Stimulated activated CD8-positive, alpha-beta memory T cell treated with anti-CD3 and anti-CD28 coated beads, Interleukin-4, amount 100 ng/mL, for 24 hours (primary cell): ENCODE results near the gene STARD7.
"Not testable (repeated sequence)": the region's sequence is repeated elsewhere in the genome, so short reads cannot be mapped to it uniquely, and the experiment has no call there.

Experiments used
- DNase-seq: peaks from one replicate; pipeline ENCODE4 v3.0.0-alpha.2; 2020; ENCODE audit warnings: low read depth

STARD7 gene

DNA sequence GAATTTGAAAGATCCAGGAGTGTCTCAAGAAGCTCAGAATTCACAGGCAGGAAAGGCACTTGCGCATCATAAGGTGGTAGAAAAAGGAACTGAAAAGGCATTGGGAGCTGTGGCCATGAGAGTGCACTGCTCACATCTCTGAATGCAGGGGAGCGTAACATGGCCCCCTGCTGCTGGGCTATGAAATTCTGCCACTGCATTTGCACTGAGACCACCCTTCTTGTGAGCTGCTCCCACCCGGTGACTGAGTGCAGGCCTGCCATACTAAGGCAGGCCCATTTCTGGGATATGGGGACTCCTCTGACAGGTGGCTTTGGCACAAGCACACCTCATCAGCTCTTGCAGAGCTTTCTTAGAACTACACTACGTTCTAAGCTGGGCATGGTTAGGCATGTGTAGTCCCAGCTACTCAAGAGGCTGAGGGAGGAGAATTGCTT, 25.3 kb upstream of the STARD7 start:
- no peak for DNase-seq

DNA sequence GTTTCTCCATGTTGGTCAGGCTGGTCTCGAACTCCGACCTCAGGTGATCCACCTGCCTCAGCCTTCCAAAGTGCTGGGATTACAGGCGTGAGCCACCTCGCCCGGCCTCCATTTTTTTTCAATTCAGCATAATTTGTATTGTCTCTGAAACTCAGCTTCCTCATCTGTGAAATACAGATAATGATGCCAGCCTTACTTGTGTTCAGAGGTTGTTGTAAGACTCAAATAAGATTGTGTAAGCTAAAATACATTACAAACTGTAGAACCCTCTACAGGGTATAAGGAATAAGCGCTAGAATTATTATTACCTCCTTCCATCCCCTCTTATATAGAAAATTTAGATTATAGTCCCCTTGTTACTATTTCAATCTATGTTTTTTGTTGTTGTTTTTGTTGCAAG, 24.8 kb upstream of the STARD7 start:
- no peak for DNase-seq

DNA sequence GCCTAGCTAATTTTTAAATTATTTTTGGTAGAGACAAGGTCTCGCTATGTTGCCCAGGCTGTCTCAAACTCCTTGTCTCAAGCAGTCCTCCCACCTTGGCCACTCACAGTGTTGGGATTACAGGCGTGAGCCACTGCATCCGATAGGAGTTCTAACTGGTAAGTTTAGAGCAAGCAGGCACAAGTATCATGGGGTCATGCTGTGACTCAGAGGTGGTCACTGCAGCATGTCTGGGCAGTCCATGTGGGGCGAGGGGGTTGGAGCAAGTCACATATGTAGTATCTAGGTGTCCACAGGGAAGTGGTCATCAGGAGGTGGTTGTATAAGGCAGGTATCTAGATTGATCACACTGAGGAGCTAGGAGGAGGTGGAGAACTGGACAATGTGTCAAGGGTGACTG, 22.7 kb upstream of the STARD7 start:
- no peak for DNase-seq

DNA sequence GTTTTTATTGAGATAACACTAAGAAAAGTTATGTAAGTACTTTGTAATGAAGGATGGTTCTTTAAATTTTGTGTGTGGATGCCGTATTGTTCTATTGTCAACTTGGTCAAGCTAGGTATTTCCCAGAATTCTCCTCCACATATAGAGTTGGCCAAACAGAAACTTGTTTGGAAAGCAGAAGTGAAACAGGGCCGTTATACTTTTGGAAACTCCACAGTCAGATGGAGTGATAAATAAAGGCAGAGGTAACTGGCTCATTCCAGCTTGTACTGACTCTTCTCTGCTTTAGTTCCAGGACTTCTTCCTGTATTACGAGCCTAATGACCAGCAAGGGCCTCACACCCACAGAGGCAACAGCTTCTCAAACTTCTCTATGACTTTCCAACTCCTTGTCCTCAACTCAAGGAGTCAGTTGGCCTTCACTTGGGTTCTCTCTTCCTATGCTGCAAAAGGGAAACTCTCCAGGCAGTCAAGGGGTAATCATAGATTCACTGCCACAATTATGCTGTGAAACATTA, 16.4 kb upstream of the STARD7 start:
- DNase-seq: no peak

- DNase-seq: not testable (repeated sequence)
These were observed 12.5 kb upstream of the STARD7 start for GRCh38 chr2:96221106-96221505.

DNA sequence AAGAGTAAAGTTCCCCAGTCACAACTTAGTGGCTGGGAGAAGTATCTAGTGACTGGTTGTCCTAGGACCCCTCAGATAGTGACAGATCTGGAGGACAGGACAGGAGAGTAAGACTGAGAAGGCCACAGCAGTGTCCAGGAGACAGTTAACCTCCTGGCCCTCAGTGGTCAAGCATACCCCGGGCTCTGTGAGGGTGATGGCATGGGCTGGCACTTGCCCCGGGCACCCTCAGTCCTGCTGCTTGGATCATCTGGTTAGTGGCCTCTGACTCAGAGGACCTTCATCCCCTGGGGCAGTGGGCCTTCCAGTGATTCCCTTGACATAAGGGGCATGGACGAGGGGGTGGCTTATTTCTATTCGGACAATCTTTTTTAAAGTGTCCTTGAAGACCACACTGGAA, 11.3 kb upstream of the STARD7 start:
- not testable (repeated sequence) for DNase-seq

DNA sequence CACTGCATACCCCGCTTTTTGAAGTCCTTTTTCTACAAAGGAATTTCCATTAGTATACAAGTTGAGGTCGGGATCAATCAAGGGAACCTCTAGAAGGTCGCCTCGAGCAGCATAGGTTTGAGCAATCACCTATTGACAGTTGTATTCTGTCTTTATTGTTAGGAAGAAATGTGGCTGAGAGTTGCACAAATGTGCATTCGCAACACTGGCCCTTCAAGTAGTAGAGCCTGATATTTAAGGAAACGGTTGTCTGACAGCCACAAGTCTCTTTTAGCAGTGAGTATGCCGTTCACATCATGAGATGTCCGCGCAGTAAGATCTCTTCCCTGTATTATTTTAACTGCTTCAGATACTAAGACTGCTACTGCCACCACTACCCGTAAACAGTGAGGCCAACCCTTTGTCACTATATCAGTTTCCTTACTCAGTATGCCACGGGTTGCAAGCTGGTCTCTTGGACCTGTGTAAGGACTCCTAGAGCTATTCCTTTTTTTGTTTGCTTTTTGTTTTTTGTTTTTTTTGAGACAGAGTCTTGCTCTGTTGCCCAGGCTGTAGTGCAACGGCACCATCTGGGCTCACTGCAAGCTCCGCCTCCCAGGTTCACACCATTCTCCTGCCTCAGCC, 10.0 kb upstream of the STARD7 start:
- DNase-seq: no peak

DNA sequence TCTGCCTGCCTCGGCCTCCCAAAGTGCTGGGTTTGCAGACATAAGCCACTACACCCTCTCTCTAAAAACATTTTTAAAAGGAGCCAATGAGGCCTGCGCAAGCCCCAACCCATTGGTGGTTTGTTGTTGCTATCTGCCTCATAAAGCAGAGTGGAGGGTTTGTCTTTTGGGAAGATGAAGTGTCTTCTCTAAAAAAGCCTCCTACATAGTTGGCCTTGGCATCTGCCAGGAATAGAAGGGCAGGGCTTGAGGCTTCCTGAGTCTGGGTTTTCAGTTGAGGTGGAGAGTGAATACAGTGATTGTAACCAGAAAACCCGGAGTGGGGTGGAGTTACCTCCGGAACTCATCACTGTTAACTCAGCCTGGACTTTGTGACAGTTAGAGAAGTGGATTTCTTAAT, 5.9 kb upstream of the STARD7 start:
- DNase-seq: no peak

GRCh38 chr2:96213379-96213778, 4.8 kb upstream of the STARD7 start:
- no peak for DNase-seq

- DNase-seq: no peak
These were observed 3.7 kb upstream of the STARD7 start for GRCh38 chr2:96212339-96212738.

DNA sequence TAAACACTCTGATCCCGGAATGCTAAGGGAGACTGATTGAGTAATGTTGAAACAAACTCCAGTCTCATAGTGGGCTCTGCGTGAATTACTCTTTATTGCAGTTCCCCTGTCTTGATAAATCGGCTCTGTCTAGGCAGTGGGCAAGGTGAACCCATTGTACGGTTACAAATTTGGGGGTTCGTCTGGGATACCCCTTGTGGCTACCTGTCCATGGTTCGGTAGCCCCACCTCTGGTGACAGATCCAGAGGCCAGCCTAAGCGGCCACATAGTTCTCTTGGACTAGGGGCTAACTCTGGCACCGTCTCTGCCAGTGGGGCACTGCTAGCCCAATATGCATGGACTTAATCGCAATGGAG, 1.1 kb upstream of the STARD7 start:
- no peak for DNase-seq

DNA sequence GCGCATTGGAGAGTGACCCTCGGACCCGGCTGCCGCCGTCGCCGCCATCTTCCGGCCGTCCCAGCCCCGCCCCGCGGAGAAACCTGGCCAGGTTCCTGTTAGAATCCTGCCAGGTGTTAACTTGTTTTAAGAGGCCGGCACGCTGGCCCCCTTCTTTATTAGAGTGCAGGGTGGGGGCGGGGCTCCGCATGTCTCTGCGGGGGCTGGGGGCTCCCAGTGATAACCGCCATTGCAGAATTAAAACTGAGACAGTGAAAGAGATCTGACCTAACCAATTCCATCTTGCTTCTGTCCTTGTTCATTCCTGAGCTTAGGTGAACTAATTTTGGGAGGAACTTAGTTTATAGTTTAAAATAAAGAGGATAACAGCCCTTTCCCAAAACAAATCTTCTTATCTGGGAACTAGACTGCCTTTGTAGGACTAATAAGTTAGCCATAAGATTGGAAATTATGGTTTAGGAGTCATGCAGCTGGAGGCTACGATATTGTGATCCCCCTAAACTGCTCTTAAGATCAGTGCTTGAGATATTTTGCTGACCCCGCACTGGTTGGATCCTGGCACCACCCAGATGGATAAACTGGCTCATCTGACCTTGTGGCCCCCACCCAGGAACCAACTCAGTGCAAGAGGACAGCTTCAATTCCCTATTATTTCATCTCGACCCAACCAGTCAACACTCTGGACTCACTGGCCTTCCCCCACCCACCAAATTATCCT, 543 bp upstream of the STARD7 start:
- no peak for DNase-seq

DNA sequence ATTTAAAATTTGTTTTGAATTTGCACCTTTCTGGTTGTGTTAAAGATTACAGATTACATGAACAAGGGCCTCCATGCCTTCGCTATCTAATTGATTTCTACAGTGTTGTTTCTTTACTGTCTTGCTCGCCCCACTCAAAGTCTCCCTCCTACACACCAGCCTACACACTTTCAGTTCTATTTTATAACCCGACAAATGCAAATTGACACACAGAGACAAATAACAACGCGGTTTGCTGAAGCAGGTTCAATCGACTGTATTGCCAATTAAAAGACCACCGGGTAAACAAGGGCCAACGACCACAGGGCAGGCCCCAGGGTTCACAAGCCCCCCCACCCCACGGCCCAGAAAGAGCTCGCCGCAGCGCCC, 869 bp downstream of the STARD7 start:
- DNase-seq: no peak

DNA sequence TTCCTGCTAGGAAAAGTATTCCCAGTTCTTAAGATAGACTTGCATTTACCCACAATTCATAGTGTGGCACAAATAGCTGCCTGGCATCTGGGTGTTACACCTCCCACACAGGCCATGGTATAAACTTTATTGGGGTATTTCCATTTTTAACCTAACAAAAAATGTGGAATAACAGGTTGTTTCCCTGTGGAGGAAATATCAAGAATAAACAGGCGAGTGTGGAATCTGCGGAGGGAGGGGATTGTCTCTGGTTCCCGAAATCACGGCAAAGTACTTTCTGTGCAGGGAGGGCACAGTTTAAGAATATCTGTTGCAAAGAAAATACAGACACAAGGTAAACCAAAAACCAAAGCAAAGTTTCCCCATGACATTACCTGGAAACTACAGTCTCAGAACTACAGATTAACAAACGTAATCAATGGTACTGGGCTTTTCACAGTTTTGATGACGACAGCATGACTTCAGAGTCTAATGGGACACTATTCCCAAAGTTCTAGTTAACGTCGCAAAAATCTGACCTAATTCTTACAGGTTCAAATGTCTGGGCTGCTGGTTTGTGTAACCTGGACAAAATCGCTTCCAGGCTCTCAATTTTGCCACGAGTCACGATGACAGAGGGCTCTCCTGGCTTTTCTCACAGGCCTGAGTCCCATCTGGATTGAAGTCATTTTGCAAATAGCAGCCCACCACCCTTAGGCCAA, 1.4 kb downstream of the STARD7 start:
- DNase-seq: no peak

- DNase-seq: no peak
These were observed 2.7 kb downstream of the STARD7 start for GRCh38 chr2:96205888-96206287.

DNA sequence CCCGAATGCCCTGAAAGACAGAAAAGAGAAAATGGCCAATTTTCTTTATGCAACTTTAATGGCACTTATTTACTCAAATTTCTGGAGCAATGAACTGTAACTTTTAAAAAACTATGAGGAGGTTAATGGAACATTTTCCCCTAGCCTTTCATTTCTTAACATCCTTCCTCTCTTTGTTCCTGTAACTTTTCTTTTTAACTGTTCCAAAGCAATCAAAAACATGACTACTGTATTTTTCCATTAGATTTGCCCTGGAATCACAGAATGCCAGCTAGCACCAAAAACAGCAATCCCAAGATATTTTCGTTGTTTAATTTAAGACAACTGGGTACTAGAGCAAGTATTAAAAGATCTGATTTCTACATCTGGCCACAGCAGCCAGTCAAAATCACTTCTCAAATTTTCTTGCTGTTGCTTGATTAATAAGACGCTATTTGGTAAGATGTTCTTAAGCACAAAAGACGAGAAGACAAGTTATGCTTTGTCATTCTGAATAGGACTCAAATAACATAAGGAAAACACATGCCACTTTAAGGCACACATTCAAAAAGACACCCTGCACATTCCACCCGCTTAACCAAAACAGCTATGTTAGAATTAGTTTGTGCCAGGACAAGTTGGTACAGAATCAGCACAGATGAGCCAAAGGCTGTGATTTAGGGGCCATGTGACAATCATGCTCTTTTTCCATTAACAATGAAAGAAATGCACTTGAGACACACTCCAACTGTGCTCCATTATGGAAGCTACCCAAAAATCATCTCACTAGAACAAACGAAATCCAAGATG, 3.6 kb downstream of the STARD7 start:
- DNase-seq: no peak

- DNase-seq: no peak
These were observed 5.2 kb downstream of the STARD7 start for GRCh38 chr2:96203130-96204028.

- no peak for DNase-seq
These were observed 6.3 kb downstream of the STARD7 start for GRCh38 chr2:96202152-96202854.

- DNase-seq: no peak
These were observed 7.3 kb downstream of the STARD7 start for GRCh38 chr2:96201338-96201737.

DNA sequence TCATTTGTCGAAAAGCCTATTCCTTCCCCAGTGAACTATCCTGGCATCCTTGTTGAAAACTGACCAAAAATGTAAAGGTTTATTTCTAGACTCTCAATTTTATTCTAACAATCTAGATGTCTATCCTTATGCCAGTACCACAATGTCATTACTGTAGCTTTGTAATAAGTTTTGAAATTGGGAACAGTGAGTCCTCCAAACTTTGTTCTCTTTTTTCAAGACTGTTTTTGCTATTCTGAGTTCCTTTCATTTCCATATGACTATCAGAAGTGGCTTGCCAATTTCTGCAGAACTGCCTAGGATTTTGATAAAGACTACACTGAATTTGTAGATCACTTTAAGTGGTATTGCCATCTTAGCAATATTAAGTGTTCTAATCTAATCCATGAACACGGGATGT, 9.7 kb downstream of the STARD7 start:
- DNase-seq: no peak
